ENCODE measurements around the gene FAM185A.

The FAM185A gene

DNA sequence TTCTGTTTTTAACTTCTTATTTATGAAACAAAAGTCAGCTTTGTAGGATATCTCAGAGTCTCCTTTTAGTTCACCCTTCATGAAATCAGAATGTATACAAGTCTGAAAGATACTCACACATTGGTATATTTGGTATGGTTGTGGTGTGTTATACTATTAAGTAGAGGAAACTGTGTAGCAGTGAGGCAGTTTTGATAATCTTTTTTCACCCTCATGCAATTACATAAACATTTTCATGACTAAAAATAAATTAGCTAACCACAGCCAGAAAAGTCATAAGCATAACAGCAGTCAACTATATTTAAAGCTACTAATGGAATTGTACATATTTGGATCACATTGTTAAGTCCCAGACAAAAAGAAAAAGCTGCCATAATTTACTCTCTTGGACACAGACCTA lies 62.1 kb downstream of the FAM185A start:
- no peak overlapping the region for H4K12ac ChIP-seq (ENCODE audit: low read depth, low read length)
- no peaks in the 10 kb centered on the region for H3K4me1 ChIP-seq (ENCODE audit: control insufficient read depth in 1 of 2, insufficient read depth in 2 of 2, low read length in 2 of 2)
- H2BK120ac ChIP-seq (ENCODE audit: insufficient read depth, low read length, poor library complexity), result no peak overlapping the region
- no peak overlapping the region for H2AFZ ChIP-seq (ENCODE audit: insufficient read depth, low read length, poor library complexity)
- H4K8ac ChIP-seq (ENCODE audit: low read depth, low read length), result no peak overlapping the region
- no peak overlapping the region for H3K18ac ChIP-seq (ENCODE audit: low read length)
- H3K23ac ChIP-seq (ENCODE audit: low read length), result no peak overlapping the region
- no peak overlapping the region for H2BK5ac ChIP-seq (ENCODE audit: low read depth, low read length, poor library complexity)
- no peak overlapping the region for H3K4ac ChIP-seq (ENCODE audit: low read depth, low read length)
- H3K9me3 ChIP-seq (ENCODE audit: insufficient read depth, low read depth, low read length), result no peaks in the 10 kb centered on the region
- H2BK12ac ChIP-seq (ENCODE audit: low read length), result no peak overlapping the region
- no peaks in the 10 kb centered on the region for H3K79me1 ChIP-seq (ENCODE audit: low read length)
- no peak overlapping the region for H2AK5ac ChIP-seq (ENCODE audit: low read length)
- no peak overlapping the region for H3K14ac ChIP-seq (ENCODE audit: low read length)
- no peaks in the 10 kb centered on the region for H3K27me3 ChIP-seq (ENCODE audit: insufficient read depth, low read length)
- no peaks in the 10 kb centered on the region for H3K36me3 ChIP-seq (ENCODE audit: control insufficient read depth in 1 of 2, insufficient read depth in 2 of 2, low read length in 2 of 2)
- H3K27ac ChIP-seq (ENCODE audit: low read depth, low read length), result no peak overlapping the region
- no peak for DNase-seq
- no peak overlapping the region for H3K4me2 ChIP-seq (ENCODE audit: low read length)
- no peak overlapping the region for H3K4me3 ChIP-seq (ENCODE audit: low read depth, low read length)
- no peak overlapping the region for H4K91ac ChIP-seq (ENCODE audit: low read depth, low read length)
- H3K9ac ChIP-seq (ENCODE audit: low read length), result no peak overlapping the region
- no peaks in the 10 kb centered on the region for H3K79me2 ChIP-seq (ENCODE audit: control insufficient read depth, insufficient read depth, low read length, poor library complexity)

- H2BK12ac ChIP-seq (ENCODE audit: low read length), result no peak overlapping the region
- no peak overlapping the region for H2AFZ ChIP-seq (ENCODE audit: insufficient read depth, low read length, poor library complexity)
- H2BK5ac ChIP-seq (ENCODE audit: low read depth, low read length, poor library complexity), result no peak overlapping the region
- no peak overlapping the region for H4K12ac ChIP-seq (ENCODE audit: low read depth, low read length)
- no peak overlapping the region for H3K23ac ChIP-seq (ENCODE audit: low read length)
- H3K4me3 ChIP-seq (ENCODE audit: low read depth, low read length), result no peak overlapping the region
- no peaks in the 10 kb centered on the region for H3K36me3 ChIP-seq (ENCODE audit: control insufficient read depth in 1 of 2, insufficient read depth in 2 of 2, low read length in 2 of 2)
- H3K27me3 ChIP-seq (ENCODE audit: insufficient read depth, low read length), result no peaks in the 10 kb centered on the region
- no peak overlapping the region for H3K4ac ChIP-seq (ENCODE audit: low read depth, low read length)
- no peaks in the 10 kb centered on the region for H3K79me1 ChIP-seq (ENCODE audit: low read length)
- WGBS (ENCODE audit: extremely low coverage, insufficient coverage, insufficient read length), result no CpG with 5 or more reads among the region's 8 CpGs
- H3K18ac ChIP-seq (ENCODE audit: low read length), result no peak overlapping the region
- no peak overlapping the region for H3K4me2 ChIP-seq (ENCODE audit: low read length)
- no peak overlapping the region for H2BK120ac ChIP-seq (ENCODE audit: insufficient read depth, low read length, poor library complexity)
- H3K4me1 ChIP-seq (ENCODE audit: control insufficient read depth in 1 of 2, insufficient read depth in 2 of 2, low read length in 2 of 2), result no peaks in the 10 kb centered on the region
- H3K27ac ChIP-seq (ENCODE audit: low read depth, low read length), result no peak overlapping the region
- no peaks in the 10 kb centered on the region for H3K79me2 ChIP-seq (ENCODE audit: control insufficient read depth, insufficient read depth, low read length, poor library complexity)
- H4K8ac ChIP-seq (ENCODE audit: low read depth, low read length), result no peak overlapping the region
- no peak overlapping the region for H3K14ac ChIP-seq (ENCODE audit: low read length)
- no peaks in the 10 kb centered on the region for H3K9me3 ChIP-seq (ENCODE audit: insufficient read depth, low read depth, low read length)
- DNase-seq, result no peak
- no peak overlapping the region for H4K91ac ChIP-seq (ENCODE audit: low read depth, low read length)
- no peak overlapping the region for H2AK5ac ChIP-seq (ENCODE audit: low read length)
- no peak overlapping the region for H3K9ac ChIP-seq (ENCODE audit: low read length)
Observed at GRCh38 chr7:102811942-102812678, 63.3 kb downstream of the FAM185A start.

DNA sequence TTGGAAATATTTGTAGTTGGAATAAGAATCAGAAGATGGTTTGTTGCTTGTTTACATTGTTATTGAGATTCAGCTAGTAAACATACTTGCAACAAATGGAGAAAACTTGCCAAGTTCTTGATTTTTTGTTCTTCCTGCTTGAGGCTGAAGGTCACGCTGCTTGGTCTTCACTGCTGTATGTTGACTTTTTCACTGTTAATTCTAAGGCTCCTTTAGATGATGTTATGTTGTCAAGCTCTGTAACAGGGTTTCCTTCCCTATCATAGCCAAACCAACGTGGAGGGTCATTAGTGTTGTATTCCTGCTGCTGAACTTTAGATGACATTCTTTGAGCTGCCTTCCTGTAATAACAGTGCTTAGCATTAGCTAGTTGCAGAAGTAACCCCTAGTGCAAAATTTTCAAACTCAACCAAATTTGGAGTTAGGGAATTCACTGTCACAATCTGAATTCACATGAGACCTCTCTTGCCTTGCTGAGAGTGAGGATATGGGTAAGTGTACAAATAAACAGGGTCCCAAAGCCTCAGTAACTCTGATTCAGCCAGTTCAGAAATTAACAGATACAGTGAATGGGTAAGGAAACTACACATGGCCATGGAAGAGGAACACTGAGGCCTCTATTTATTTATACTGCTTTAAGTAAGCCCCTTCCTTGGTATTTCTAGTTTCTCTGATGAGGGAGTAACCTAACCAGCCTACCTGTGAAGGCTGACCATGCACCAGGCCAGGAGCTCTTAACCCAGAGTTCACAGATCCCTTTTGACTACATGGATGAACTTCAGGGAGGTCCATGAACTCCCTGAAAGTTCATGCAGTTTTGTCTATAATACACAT lies 64.6 kb downstream of the FAM185A start:
- Histone ChIP-seq H2AK5ac (ENCODE audit: low read length) (no peak overlapping the region), H3K14ac (ENCODE audit: low read length) (no peak overlapping the region), H3K18ac (ENCODE audit: low read length) (no peak overlapping the region), H3K4me3 (ENCODE audit: low read depth, low read length) (no peak overlapping the region), H2BK5ac (ENCODE audit: low read depth, low read length, poor library complexity) (no peak overlapping the region), H4K91ac (ENCODE audit: low read depth, low read length) (no peak overlapping the region), H3K79me2 (ENCODE audit: control insufficient read depth, insufficient read depth, low read length, poor library complexity) (no peaks in the 10 kb centered on the region), H3K4me2 (ENCODE audit: low read length) (no peak overlapping the region), H3K4me1 (ENCODE audit: control insufficient read depth in 1 of 2, insufficient read depth in 2 of 2, low read length in 2 of 2) (no peaks in the 10 kb centered on the region), H3K79me1 (ENCODE audit: low read length) (no peaks in the 10 kb centered on the region), H3K27me3 (ENCODE audit: insufficient read depth, low read length) (no peaks in the 10 kb centered on the region), H4K8ac (ENCODE audit: low read depth, low read length) (no peak overlapping the region), H3K23ac (ENCODE audit: low read length) (no peak overlapping the region), H4K12ac (ENCODE audit: low read depth, low read length) (no peak overlapping the region), H3K9ac (ENCODE audit: low read length) (no peak overlapping the region), H3K4ac (ENCODE audit: low read depth, low read length) (no peak overlapping the region), H2AFZ (ENCODE audit: insufficient read depth, low read length, poor library complexity) (no peak overlapping the region), H3K36me3 (ENCODE audit: control insufficient read depth in 1 of 2, insufficient read depth in 2 of 2, low read length in 2 of 2) (no peaks in the 10 kb centered on the region), H3K9me3 (ENCODE audit: insufficient read depth, low read depth, low read length) (no peaks in the 10 kb centered on the region), H2BK12ac (ENCODE audit: low read length) (no peak overlapping the region), H2BK120ac (ENCODE audit: insufficient read depth, low read length, poor library complexity) (no peak overlapping the region), H3K27ac (ENCODE audit: low read depth, low read length) (no peak overlapping the region)
- no CpG with 5 or more reads among the region's 2 CpGs for WGBS (ENCODE audit: extremely low coverage, insufficient coverage, insufficient read length)
- no peak for DNase-seq

DNA sequence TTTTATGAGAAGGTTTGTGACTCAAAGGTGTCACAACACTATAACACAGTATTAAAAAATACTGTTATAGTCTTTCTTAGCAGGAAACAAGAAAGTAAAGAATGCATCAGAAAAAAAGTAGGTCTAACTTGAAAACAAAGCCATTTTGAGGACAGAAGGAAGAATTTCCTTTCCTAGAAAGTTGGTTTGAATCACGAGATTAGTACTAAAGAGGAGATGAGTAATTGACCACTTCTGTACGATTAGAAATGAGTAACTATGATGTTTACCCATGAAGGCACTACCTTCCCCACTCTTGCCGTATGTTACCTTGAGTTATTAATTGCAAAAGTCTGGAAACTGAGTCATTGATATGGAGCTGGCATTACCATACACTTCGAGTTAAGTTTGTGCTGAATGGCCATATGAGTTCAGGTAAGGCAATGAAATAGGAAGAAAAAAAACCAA lies 65.2 kb downstream of the FAM185A start:
- no peaks in the 10 kb centered on the region for H3K4me1 ChIP-seq (ENCODE audit: control insufficient read depth in 1 of 2, insufficient read depth in 2 of 2, low read length in 2 of 2)
- H3K27ac ChIP-seq (ENCODE audit: low read depth, low read length), result no peak overlapping the region
- no peak overlapping the region for H2BK5ac ChIP-seq (ENCODE audit: low read depth, low read length, poor library complexity)
- no peak overlapping the region for H3K4me3 ChIP-seq (ENCODE audit: low read depth, low read length)
- no peak overlapping the region for H3K18ac ChIP-seq (ENCODE audit: low read length)
- H4K91ac ChIP-seq (ENCODE audit: low read depth, low read length), result no peak overlapping the region
- no peak for DNase-seq
- no CpG with 5 or more reads among the region's 4 CpGs for WGBS (ENCODE audit: extremely low coverage, insufficient coverage, insufficient read length)
- no peak overlapping the region for H2AK5ac ChIP-seq (ENCODE audit: low read length)
- no peaks in the 10 kb centered on the region for H3K79me1 ChIP-seq (ENCODE audit: low read length)
- H2AFZ ChIP-seq (ENCODE audit: insufficient read depth, low read length, poor library complexity), result no peak overlapping the region
- no peak overlapping the region for H3K9ac ChIP-seq (ENCODE audit: low read length)
- H3K4ac ChIP-seq (ENCODE audit: low read depth, low read length), result no peak overlapping the region
- no peak overlapping the region for H3K14ac ChIP-seq (ENCODE audit: low read length)
- H3K79me2 ChIP-seq (ENCODE audit: control insufficient read depth, insufficient read depth, low read length, poor library complexity), result no peaks in the 10 kb centered on the region
- no peak overlapping the region for H4K8ac ChIP-seq (ENCODE audit: low read depth, low read length)
- no peaks in the 10 kb centered on the region for H3K9me3 ChIP-seq (ENCODE audit: insufficient read depth, low read depth, low read length)
- H3K23ac ChIP-seq (ENCODE audit: low read length), result no peak overlapping the region
- H2BK120ac ChIP-seq (ENCODE audit: insufficient read depth, low read length, poor library complexity), result no peak overlapping the region
- H3K4me2 ChIP-seq (ENCODE audit: low read length), result no peak overlapping the region
- no peak overlapping the region for H4K12ac ChIP-seq (ENCODE audit: low read depth, low read length)
- no peaks in the 10 kb centered on the region for H3K27me3 ChIP-seq (ENCODE audit: insufficient read depth, low read length)
- H3K36me3 ChIP-seq (ENCODE audit: control insufficient read depth in 1 of 2, insufficient read depth in 2 of 2, low read length in 2 of 2), result no peaks in the 10 kb centered on the region
- no peak overlapping the region for H2BK12ac ChIP-seq (ENCODE audit: low read length)

All from trophoblast cell (in vitro differentiated cells and primary cell).